Left forelimb (tissue), 1 donor: Measurements from ENCODE around the gene FAM3B.
A peak's percentile ranks its signal among the peaks of the same experiment; 100 is the strongest.
"Not testable (repeated sequence)": the region's sequence is repeated elsewhere in the genome, so short reads cannot be mapped to it uniquely, and the experiment has no call there.

Source experiments
- DNase-seq: peaks from one replicate; pipeline ENCODE4 v3.0.0-alpha.2; 2018; ENCODE audit warnings: low spot score

FAM3B gene

DNA sequence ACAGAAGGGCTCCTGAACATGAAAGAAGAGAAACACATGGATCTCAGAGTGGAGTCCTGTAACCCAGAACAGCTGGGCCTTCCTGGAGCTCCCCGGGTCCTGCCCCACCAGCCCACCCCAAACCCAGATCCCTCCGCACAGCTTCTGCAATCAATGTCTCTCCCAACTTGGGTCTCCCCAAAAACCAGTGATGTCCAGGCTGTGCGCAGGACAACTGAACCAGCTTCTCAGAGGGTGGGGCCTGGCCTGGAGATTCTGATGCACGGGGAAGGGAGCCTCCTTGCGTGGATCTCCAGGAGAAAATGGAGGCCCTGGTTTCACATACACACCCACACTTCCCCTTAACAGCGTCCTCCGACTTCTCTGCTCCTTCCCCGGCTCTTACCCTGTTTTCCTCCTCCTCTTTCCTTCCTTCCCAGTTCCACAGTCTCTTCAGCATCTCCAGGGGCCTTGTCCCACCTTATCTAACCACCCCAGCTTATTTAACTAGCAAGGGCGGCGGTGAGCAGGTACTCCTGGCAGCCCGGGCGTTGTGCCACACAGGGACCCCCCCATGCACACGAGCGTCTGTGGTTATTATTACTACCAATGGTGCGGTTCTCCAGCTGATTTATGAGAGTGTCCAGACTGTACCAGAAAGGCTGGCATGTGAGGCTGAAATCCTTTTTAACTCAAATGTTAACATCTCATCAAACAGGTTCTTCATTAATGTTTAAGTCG, 34.0 kb downstream of the FAM3B start:
- DNase-seq = no peak

DNA sequence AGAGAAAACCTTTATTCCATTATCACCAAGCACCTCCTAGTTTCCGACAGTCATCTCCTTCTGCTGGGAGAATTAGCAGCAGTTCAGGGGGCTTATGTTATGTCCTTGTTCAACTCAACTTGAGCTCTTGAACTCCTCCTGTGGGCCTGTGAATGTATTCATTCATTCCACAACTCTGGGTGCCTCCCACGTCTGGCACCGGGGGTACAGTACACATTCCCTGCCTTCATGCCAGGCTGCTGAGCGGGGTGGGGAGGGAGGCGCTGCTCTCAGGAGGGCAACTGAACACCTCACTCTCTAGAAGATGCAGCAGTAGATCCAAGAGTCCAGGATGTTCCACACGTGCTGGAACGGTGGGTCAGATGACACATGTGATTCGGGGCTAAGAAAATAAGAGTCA, 40.9 kb downstream of the FAM3B start:
- DNase-seq = no peak

DNA sequence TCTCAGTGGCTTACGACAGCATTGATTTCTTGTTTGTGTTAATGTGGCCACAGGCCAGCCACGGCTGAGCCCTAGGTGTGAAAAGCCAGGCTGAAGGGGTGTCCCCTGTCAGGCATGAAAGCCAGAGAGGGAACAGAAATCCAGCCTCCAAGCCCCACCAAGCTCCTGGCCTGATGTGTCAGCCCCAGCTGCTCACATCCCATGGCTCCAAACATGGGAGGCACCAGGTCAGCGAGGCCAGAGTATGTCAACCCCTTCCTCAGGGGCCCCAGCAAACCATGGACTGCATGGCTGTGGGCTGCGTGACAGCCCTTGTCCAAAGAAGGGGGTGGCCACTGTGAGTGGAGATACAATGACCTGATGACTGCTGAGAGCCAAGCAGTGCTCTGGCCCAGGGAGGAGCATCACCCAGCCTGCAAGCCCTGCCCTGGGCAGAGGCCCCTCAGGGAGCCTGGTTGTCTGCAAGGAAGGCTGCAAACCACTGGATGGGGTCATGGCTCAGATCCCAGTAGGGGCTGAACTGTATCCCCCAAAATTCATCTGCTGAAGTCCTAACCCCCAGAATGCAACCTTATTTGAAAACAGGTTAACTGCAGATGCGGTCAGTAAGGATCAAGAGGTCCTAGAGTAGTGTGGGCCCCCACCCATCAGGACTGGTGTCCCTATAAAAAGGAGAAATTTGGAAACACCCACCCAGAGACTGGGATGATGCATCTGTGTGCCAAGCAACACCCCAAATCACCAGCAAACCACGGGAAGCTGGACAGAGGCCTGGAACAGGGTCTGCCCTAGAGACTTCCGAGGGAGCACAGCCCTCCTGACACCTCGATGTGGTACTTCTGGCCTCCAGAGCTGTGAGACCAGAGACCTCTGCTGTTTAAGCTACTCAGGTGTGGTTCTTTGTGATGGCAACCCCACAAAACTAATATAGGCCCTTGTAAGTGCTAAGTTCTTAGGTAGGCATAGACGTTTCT, 41.9 kb downstream of the FAM3B start:
- peak; percentile 31 for DNase-seq

DNA sequence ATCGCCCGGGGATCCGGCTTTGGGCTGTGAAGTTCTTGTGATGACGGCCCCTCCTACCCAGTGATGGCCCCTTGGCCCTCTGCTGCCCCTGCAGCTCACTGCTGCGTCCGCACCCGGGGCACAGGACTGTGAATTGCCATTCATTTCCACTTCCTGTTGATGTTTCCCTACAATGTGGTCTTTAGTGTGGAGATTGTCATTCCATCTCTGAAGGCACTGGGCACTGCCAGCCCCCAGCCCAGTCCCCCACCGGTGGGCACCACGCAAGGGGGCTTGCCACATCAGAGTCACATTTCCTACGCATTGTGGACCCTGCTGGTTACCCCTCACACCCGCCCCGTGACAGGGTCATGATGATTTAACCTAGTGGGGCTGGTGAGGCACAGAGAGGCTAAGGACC, 42.7 kb downstream of the FAM3B start:
- peak; percentile 36 for DNase-seq

DNA sequence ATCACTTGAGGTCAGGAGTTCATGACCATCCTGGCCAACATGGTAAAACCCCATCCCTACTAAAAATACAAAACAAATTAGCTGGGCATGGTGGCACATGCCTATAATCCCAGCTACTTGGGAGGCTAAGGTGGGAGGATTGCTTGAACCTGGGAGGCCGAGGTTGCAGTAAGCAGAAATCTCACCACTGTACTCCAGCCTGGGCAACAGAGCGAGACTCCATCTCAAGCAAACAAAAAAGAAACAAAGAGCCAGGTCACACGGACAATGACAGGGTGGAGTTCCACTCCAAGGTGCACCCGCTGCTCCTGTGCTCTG, 43.1 kb downstream of the FAM3B start:
- not testable (repeated sequence) for DNase-seq

DNA sequence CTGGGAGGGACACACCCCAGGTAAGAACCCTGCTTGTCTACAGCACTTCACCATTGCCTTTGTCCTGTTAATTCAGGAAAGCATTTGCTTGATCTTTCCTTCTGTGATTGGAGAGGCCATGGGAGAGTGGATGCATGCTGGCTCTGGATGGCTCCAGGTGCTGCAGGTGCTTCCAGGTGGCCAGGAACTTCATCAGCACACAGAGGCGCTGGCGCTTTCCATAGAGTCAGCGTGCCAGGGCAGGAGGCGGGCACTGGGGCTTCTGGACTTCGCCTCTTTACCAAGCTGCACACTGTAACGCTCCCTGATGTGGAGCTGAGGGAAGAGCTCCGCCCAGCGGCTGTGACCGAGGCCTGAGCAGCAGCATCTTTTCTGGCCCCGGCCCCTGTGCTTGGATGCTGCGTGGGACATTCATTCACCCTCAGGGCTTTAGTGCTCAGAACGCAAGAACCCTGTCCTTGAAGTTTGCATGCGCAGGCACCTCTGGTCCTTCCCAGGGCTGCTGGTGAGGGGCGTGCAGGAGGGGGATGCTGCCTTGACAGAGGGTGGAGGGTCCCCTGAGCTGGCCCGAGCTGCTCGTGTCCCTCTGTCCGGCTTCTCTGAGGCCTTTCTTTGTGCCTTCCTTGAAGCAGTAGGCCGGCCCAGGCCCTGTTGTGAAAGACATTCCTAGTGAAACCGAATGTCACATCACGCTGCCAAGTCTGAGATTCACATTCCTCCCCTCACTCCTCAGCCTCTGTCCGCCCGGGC, 43.6 kb downstream of the FAM3B start:
- DNase-seq = peak; percentile 64

DNA sequence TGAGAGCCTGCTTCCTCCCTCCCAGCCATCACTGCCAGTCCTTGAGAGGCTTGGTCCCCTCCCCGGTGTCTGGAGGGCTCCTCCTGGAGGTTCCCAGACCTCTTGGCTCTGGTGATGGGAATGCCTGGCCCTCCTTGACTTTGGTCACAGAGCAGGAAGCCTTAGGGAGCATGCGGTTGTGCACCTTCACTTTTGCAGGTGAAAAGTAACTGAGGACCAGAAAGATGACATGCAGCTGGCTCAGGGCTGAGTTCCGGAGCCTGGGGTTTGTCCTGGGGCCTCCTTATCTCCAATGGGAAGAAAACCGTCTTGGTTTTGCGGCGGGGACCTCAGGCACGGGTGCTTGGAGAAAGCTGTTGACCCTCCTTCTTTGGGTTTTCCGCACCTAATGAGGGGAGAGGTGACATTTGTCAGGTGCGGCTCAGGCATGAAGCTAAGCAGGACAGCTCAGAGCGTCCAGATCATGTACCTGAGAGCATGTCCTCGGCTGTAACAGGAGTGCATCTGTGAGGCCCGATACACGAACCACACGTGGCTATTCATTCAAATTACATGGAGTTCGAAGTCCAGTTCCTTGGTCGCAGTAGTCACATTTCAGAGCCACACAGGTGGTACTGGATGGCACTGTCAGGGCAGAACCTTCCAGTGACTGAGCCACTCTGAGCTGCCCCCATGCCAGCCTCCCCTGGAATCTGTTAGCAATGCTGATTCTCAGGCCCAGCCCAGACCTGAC, 44.6 kb downstream of the FAM3B start:
- no peak for DNase-seq

DNA sequence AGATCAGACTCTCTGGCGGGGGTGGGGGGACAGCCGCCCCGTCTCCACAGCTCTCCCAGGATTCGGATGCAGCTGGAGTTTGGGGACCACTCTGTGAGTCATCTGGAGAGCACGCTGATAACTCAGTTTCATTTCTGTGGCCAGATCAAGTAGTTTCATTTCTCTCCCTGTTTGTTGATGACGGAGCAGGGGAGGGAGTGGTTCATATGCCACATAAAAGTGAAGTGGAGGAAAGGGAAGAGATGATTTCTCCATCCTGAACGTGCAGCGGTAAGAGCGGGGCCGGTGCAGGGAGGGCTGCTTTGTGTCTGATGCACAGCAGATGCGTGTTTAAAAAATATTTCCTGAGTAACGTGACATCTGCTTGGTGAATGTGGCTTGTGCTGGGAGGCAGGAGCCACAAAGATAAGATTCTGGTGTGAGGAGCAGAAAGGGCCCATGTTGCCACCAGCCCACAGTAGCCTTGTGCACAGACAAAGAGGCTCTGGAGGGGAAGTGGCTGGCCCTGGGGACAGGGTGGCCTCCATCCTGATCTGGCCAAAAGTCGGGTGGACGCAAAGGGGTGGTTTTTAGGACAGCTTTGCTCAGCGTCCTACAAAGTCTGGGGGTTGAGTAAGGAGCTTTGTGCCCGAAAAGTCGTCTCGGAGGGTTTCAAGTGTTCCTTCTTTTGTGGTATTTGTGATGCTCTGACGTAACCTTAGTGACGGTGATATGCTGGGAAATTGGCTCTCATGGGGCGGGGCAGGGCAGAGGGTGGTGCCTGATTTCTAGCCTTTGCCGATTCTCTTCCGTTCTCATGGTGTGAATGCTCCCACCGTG, 45.4 kb downstream of the FAM3B start, which contains the start of gene MX2:
TSS of gene MX2 (plus strand) at position 242 of the 819 bp plus-strand sequence. CDS start 14,880 bp downstream, outside the sequence.
- peak; percentile 55 for DNase-seq

DNA sequence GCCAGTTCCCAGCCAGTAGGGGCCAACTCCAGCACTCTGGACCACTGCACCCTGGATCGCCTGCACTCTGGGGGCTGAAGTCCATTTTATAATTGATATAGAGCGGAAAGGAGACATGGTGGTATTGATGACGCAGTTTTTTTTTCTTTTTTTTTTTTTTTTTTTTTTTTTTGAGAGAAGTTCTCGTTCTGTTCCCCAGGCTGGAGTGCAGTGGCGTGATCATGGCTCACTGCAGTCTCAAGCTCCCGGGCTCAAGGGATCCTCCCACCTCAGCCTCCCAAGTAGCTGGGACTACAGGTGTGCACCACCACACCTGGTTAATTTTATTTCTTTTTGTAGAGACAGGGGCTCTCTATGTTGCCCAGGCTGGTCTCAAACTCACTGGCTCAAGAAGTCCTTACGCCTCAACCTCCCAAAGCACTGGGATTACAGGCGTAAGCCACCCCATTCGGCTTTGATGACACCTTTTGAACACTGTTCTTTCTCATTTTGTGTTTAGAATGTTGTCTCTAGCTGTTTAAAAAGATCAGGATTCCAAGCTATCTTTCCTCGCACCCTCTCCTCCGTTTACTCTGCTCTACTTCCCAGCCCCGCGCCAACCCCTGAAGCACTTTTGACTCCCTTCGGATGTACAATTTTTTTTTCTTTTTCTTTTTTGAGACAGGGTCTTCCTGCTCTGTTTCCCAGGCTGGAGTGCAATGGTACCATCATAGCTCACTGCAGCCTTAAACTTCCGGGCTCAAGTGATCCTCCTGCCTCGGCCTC, 46.2 kb downstream of the FAM3B start:
- no peak for DNase-seq

DNA sequence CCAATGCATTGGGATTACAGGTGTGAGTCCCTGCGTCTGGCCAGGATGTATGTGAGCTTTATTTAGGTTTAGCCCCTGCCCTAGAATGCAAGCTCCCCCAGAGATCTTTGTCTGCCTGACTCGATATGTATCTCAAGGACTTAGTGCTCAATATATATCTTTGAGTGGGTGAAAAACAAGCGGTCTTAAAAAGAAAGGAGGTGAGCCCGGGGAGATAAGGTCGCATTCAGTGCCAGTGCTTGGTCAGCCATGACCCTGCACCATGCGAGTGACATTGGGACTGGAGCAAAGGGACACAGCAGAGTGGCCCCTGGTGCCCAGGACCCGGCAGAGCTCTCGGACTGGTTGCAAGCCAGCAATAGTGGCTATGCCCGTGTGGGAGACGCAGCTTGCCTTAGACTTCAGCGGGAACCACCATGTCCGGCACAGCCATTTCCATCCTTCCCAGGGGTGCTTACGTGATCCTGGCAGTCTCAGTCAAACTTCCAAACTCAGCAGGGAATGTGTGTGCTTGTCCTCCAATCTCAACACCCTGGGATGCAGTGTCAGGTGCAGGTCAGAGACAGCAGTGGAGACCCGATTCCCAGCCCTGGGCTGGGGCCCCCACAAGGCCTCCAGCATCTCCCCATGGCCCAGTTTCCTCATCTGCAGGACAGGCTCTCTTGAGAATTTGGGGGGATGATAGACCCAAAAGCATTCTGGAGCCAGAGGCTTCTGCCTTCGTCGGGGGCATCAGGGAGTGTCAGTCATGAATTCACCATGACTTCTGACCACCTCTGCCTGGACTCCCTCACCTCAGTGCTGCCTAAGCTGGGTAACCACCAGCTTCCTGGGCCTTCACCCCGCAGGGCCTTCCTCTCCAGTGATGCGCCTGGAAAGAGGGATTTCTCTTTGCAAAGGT, 47.0 kb downstream of the FAM3B start:
- DNase-seq = peak; percentile 41

DNA sequence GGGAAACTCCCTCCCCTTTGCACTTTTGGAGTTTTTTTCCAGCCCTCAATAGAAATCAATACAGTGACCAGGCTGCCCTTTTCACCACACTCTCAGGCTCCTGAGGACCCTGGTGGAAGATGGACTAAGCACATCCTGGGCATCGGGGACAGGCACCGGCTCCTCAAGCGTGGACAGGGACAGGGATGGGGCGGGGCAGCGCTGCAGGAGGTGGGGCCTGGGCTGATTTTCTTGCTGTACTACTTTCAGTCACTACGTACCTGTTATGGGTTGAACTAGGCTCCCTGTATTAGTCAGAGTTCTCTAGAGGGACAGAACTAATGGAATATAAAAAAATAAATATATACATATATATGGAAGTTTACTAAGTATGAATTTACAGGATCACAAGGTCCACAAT, 47.7 kb downstream of the FAM3B start:
- no peak for DNase-seq

DNA sequence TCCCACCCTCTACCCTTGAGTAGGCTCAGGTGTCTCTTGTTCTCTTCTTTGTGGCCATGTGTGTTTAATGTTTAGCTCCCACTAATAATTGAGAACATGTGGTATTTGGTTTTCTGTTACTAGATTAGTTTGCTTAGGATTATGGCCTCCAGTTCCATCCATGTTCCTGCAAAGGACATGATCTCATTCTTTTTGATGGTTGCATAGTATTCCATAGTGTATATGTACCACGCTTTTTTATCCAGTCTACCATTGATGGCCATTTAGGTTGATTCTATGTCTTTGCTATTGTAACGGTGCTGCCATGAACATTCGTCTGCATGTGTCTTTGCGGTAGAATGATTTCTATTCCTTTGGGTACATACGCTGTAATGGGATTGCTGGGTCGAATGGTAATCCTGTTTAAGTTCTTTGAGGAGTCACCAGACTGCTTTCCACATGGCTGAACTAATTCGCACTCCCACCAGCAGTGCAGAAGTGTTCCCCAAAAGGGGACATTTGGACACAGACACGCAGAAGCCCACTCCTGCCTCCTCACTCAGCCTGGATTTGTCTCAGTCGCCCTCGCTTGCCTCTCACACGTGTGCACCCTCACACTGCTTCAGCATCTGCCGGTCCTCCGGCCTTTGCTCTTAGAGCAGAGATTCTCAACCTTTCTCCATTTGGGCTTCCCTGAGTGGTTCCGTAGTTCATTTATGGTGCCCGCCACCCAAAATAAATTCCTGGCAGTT, 48.9 kb downstream of the FAM3B start:
- no peak for DNase-seq

DNA sequence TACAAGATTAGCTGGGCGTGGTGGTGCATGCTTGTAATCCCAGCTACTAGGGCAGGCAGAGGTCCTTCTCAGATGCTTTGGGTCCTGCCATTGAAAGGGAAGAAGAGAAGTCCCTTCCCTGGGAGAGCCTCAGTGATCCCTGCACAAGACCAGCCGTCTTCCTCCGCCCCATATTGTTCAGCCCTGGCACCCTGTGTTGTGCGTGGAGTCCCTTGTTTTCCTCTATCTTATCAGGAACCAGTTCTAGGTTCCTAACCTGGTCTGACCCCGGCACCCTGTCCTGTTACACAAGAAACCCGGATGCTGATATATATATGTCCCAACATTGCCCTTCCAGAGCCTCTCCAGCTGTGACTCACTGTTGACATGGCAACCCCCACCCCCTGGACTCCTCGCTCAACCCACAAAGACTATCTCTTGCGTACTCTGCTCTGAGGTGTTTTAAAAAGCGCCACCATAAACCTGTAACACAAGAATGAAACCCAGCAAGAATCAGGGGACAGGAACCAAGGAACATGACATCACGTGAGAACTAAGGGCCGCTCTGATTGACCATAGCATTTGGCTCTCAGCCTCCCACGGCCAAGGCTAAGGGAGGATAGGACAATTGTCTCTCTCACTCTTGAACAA, 50.0 kb downstream of the FAM3B start:
- peak; percentile 38 for DNase-seq

DNA sequence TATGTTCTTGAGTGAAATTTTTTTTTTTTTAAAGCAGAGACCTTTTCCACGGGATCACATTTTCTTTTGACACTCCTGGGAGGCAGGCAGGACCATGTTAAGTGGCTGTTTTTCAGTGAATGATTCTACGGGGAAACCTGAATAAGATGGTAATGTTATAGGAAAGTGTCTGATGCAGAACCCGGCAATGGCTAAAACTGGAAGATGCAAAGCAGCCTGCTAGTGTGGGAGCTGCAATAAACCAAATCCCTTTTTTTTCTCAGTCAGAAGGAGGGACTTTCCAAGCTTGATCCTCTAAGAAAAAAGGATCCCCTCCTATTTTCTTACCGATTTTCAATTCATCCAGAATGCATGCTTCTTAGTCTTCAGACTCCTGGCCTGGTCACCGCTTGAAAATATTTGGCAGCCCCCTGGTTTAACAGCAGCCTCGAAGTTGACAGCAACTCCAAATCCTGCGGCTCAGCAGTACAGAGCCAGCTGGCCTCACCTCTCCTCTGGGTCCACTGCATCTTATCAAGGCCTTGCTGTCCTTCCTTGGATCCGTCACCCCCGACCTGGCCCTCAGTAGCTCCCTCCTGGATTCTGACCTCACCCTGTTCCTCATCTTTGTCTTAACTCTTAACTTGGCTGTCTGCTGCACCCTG, 50.8 kb downstream of the FAM3B start:
- peak; percentile 45 for DNase-seq

DNA sequence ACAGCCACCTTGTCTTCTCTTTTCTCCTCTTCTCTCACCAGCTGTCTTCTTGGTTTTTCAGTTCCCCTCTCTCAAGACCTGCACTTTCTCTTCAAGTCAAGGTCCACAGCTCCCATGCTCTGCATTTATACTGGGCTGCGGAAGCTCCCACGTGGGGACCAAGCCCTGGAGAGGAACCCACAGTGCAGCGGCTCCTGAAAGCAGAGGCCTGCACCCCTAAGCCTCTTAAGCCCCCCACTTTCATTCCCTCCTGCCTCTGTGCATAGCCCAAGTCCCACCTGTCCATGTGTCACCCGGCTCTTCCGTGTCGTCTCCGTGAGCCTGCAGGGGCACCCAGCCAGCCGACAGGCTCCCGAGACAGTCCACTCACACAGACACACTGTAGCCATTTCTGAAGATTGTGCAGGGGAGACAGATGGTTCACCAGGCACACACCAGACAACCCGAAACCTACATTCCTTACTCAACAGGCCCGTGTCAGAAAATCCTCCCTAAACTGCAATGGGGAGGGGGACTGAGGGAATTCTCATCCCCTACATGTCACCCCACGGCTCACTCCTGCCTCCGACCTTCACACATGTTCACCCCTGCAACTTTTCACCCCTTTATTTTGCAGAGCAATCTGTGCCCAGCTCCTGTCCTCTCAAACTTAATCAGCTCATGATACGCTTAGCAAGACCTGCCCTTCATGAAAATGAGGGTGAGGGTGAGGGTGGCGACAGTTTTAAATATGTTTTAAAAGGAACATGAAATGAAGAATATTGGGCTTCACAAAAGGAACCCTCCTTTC, 51.5 kb downstream of the FAM3B start:
- DNase-seq = peak; percentile 41

DNA sequence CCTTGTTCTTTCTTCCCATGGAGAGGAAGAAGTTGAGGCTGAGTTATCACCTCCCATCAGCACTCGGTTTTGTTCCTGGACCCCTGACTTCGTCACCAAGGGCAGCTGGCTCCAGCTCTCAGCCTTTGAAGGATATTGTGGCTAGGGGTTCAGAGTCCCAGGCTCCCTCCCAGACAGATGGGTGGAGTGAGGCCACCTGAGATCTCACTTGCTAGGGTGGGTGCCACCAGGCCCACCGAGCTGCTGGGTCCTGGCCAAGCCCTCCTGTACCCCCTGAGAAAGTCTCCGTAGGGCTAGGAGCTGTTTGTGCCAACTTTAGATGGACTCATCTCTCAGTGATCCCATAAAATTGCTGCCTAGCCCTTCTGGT, 52.1 kb downstream of the FAM3B start:
- peak; percentile 42 for DNase-seq
